Measurements from ENCODE around the gene CLEC20A.

Gene CLEC20A

DNA sequence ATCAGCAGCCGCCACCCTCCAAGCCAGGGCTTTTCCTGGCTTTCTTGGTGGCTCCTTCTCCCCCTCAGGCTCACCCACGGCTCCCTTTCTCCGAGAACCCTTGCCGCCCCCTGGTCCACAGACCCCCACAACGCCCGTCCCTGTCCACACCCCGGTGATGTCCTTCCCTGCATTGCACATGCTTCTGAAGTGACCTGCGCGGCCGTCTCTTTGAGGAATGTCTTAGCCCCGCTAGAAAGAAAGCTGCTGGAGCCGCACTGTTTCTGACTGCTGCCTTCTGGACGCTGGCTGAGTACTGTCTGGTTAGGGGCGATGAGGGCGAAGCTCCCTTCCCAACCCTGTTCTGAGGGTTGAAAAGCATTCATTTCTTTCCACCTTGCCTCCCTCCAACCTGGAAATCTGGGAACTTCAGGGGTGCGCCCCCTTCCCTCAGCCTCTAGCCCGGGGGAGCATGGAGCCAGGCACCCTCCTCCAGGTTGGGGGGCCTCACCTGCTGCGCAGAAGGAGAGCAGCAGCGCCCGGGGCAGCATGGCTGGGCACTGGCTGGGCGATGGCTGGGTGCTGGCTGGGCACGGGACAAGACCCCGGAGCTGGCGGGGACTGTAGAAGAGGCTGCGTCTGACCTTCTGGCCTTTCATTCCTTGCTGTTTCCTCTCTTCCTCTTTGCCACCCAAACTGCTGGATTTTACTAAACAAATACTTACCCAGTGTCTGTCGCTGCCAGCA lies at the start of gene CLEC20A:
TSS of gene CLEC20A (minus strand) at position 555 of the 726 bp plus-strand sequence. CDS start at position 530, 25 bp downstream.
- DNase-seq (ENCODE audit: low read depth) = no peak

- DNase-seq (ENCODE audit: low read depth) = no peak
These were observed 47.8 kb upstream of the CLEC20A start for GRCh38 chr1:178544531-178544930.

GRCh38 chr1:178543290-178543607 lies 46.5 kb upstream of the CLEC20A start:
- DNase-seq (ENCODE audit: low read depth) = no peak

DNA sequence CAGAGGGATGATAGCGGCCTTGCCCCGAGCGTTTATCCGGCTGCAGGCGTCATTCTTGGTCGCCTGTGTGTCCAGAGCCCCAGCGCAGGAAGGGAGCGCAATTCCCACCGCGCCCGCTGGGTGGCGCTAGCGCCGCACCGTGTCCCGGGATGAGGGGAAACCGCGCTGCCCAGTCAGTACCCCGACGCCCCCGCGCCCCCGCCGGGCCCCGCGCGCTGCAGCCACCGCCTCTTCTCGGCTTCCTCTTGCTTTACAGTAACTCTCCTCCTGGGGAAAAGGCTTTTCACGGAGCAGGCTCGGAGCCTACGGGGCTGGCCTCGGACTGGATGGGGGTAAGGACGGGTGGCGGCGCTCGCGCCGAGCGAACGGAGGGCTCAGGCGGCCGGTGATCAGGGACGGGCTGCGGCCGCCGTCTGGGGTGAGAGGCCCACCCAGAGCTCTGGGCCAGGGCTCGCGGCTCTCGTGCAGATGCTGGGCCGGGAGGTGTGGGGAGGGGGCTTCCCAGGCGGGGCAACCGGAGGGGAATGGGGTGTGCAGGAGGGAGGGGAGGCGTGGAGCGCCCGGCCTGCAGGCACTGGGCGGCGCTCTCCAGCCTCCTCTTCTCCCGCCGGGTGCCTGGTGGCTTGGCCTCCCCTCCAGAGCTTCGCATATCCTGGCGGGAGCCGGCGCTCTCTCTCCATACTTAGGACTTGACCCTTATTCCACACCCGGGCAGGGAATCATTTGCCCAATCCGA lies 46.0 kb upstream of the CLEC20A start:
- DNase-seq (ENCODE audit: low read depth) = peak; percentile 79

GRCh38 chr1:178541829-178542553 lies 45.2 kb upstream of the CLEC20A start:
- peak; percentile 33 for DNase-seq (ENCODE audit: low read depth)

- DNase-seq (ENCODE audit: low read depth) = no peak
These were observed 44.6 kb upstream of the CLEC20A start for GRCh38 chr1:178541379-178541778.

- no peak for DNase-seq (ENCODE audit: low read depth)
These were observed 43.9 kb upstream of the CLEC20A start for GRCh38 chr1:178540646-178541045.

DNA sequence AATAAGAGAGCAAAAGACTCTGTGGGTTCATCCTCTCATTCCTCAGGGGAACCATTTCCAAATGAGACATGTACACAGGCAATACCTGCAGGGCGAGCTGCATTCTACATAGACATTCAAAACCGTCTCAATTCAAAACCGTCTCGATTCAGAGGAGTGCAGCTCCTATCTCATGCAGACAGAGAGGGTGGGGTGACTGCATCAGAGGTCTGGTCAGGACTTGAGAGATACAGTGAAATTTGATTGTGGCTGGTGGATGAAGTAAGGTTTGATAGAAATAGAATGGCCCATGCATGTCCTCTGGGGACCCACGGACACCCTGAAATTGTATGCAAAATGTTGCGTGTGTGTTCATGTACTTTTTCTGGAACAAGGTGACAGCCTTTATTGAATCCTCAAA lies 43.4 kb upstream of the CLEC20A start:
- DNase-seq (ENCODE audit: low read depth) = no peak

DNA sequence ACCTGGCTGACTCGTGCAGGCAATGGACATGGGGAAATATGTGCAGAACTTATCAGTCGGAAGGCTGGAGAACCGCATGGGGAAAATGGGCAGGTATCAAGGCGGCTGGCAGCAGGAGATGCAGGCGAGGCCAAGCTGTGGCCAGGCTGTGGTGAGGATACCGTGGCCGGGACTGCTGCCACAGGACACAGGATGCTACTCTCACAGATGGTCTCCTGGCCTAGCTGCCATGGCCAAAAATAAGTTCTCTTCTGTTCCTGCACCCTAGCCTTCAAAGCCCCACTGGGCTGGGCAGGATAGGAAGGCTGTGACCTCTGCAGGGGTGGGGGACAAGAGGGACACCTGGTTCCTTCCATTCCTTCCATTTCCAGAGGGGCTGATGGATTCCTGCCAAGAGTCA lies 42.5 kb upstream of the CLEC20A start:
- no peak for DNase-seq (ENCODE audit: low read depth)

- no peak for DNase-seq (ENCODE audit: low read depth)
These were observed 41.6 kb upstream of the CLEC20A start for GRCh38 chr1:178538192-178538916.

DNA sequence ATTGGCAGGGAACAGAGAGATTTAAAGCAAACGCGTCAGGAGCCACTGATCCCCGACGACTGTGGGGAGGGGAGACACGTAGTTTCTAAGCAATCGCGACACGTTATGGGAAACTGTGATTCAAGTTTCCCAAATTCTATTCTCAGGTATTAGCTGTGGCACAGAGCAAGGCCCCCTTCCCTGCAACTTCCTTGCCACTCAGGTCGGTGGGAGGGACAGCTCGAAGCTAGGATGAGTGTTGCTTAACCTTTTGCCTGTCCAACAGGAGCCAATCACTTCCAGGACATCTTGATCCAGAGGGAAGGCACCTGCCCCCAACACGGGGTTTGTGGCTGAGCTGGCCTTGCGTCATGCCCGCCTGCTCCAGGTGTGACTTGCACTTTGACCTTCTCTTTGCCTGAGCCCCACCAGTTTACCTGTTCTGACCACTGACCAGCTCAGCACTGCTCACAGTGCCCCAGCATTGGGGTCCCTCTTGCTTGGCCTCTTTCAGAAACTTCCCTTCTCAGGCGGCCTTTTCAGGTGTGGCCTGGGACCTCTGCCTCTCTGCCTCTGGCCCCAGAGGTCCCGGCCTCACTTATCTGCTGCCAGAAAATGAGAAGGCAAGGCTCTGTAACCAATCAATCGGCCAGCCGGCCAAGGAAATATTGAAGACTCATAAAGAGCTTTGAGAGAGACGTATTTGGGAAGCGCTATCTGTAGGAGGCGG lies 40.8 kb upstream of the CLEC20A start:
- no peak for DNase-seq (ENCODE audit: low read depth)

DNA sequence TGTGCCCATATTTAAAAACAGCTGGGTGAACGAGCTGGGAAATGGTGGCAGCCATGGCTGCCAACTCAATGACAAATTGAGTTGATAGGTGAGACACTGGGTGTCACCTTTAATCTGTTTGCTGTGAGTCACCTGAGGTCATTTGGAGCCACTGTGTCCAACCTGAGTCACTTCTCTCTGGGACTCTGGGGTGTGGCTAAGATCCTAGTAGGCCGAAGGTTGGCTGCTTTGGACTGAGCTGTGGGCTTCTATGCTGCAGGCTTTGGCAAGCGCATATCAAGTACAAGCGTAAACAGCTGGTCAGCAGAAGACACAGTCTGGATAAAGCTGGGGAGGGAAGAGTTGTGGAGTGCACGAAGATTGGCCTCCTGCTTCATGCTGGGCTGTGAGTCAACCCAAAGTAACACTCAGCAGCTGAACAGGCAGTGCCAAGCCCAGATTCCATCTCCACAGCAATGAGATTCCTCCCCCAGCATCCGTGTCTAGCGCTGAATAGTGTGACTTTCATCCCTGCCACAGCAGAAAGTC lies 40.1 kb upstream of the CLEC20A start:
- DNase-seq (ENCODE audit: low read depth) = no peak

DNA sequence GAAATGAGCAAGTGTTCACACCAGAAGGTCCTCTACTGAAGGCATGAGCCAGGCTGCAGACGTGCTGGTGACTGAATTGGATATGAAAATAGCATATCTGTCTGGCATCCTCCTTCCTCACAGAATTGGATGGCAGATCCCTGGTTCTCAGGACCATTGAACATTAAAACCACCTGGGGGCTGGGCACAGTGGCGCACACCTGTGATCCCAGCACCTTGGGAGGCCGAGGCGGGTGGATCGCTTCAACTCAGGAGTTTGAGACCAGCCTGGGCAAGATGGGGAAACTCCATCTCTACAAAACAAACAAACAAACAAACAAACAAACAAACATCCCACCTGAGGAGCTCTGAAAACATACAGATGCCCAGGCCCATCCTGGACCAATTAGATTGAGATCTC lies 39.6 kb upstream of the CLEC20A start:
- DNase-seq (ENCODE audit: low read depth) = no peak

DNA sequence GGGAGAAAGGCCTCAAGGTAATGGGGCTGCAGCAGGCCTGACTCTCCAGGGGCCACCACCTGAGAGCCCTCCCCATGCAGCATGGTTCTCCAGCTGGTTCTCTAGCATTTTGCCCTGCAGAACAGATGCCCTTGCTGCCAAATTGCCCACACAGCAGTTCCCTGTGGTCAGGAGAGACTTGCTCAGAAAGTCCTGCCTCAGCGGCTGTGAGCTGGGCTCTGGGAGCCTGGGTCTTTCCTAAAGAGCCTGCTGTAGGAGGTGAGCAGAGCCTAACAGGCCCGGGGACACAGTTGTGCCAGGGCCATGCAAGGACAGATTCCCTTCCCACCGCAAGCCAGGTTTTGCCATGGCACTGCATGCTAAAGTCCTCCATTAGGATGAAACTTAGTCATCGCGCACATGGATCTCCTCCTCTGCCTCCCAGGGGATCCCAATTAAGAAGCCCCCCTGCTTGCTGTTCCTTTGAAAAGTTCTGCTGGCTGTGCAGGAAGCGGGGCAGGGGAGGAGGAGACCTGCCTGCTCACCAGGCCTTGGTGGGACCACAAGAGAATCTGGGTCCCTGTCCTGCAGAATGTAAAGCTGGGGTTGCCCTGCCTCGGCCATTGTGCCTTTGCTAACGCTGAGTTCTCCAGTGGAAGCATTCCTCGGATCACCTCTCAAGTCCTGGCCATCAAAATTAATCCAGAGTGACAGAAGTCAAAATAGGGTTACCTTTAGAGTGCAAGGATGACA lies 37.5 kb upstream of the CLEC20A start:
- DNase-seq (ENCODE audit: low read depth) = no peak

DNA sequence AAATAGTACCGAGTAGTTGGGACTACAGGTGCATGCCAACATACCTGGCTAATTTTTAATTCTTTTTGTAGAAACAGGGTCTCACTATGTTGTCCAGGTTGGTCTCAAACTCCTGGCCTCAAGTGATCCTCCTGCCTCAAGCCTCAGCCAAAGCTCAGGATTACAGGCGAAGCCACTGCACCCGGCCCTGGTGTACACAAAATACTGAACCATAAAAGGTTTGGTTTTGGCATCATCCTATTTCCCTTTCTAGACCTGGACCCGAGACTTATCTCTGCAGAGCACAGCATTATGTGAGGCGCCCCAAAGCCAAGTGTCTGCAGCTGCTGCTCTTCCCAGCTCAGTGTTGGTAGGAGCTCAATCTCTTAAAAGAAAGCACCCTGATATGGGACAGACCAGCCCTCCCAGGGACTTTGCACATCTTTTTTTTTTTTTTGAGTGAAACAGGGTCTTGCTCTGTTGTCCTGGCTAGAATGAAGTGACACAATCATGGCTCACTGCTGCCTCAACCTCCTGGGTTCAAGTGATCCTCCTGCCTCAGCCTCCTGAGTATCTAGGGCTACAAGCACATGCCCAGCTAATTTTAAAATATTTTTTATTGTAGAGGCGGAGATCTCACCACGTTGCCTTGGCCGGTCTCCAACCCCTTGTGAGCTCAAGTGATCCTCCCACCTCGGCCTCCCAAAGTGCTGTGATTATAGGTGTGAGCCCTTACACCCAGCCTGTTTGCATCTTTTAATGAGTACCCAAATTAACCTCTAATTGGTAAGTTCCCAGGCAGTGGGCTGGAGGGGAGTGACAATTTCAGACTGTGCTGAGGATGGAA lies 36.6 kb upstream of the CLEC20A start:
- no peak for DNase-seq (ENCODE audit: low read depth)

DNA sequence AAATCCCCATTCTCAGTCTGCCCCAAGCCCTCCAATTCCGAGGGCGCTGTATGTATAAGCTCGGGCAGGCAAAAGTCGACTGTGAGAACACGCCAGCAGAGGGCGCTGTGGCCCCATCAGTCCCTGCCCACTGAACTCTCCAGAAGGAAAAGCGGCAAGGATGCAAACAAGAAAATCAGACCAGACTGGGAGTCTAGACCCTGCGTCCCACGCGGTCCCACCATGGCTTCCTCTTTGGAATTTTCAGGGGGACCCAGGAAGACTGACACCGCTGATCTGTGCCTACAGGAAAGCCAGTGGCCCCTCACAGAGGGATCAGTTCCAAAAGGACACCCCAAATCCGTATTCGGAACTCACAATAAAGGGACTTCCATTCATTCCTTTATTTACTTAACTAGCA lies 35.6 kb upstream of the CLEC20A start:
- DNase-seq (ENCODE audit: low read depth) = peak; percentile 59

DNA sequence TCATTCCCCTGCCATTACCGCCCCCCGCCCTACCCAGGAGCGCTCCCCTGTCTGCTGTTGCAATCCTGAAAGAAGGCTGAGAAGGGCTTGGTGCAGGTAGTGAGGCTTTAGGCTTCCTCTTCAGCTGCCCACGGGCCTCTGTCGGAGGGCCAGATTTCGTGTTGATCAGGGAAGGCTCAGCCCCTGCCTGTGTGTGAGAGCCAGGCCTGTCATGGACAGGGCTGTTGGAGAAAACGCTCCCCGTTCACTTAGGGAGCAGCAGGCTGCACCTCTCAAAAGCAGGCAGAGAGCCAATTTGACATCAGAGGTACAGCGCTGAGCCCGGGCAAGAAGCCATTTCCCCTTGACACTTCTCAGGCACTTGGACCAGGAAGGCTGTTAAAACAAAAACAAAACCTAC lies 35.1 kb upstream of the CLEC20A start:
- no peak for DNase-seq (ENCODE audit: low read depth)

DNA sequence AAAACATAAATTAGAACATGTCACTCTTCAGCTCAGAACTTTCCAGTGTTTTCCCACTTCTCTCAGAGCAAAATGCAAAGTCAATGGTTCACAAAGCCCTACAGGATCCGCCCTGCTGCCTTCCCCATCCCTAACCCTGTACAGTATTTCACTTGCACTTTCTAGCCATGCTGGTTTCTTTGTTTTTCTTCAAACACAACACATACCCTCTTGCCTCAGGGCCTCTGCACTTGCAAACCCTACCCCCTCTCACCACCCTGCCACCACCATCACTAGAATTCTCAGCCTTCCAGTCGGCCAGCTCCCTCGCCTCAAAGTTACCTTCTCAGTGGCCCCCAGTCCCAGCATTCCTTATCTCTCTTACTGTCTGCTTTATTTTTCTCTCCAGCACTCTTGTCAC lies 33.7 kb upstream of the CLEC20A start:
- no peak for DNase-seq (ENCODE audit: low read depth)

DNA sequence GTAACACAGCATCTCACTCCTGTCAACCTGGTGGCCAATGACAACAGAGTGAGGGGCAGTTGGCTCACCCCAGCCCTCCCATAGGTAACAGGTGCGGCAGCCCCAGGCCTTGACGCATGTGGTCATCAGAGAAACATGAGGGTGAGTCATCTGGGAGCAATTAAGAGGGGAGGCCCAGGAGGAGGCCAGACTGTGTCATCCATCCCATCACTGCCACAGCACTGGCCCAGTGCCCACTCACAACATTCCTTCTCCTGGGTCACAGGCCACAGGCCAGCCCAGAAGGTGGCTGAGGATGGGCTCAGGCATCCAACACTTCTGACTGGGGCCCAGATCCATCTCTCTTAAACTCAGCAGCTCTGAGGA lies 33.3 kb upstream of the CLEC20A start:
- no peak for DNase-seq (ENCODE audit: low read depth)
